Left hindlimb (tissue), 1 donor: ENCODE measurements around the gene CMIP.
"Not testable (repeated sequence)": the region's sequence is repeated elsewhere in the genome, so short reads cannot be mapped to it uniquely, and the experiment has no call there.

Experiments
- DNase-seq: peaks from one replicate; pipeline ENCODE4 v3.0.0-alpha.2; 2018

CMIP gene

GRCh38 chr16:81444448-81445121, at the start of gene CMIP:
TSS of gene CMIP (plus strand) at chr16:81444808.
- peak; percentile 89 for DNase-seq

GRCh38 chr16:81394966-81395655, 49.5 kb upstream of the CMIP start:
- no peak for DNase-seq

- no peak for DNase-seq
Measured at GRCh38 chr16:81397058-81397878, 47.3 kb upstream of the CMIP start.

GRCh38 chr16:81397879-81398520, 46.6 kb upstream of the CMIP start:
- no peak for DNase-seq

GRCh38 chr16:81399909-81400308, 44.7 kb upstream of the CMIP start:
- DNase-seq, result no peak

- no peak for DNase-seq
Measured at GRCh38 chr16:81401035-81401950, 43.3 kb upstream of the CMIP start.

GRCh38 chr16:81403208-81403600, 41.4 kb upstream of the CMIP start:
- no peak for DNase-seq

- peak; percentile 82 for DNase-seq
Measured at GRCh38 chr16:81403601-81404391, 40.8 kb upstream of the CMIP start.

- DNase-seq, result not testable (repeated sequence)
Measured at GRCh38 chr16:81405002-81405401, 39.6 kb upstream of the CMIP start.

- no peak for DNase-seq
Measured at GRCh38 chr16:81405702-81406113, 38.9 kb upstream of the CMIP start.

GRCh38 chr16:81408409-81408950, 36.1 kb upstream of the CMIP start:
- DNase-seq, result no peak

- no peak for DNase-seq
Measured at GRCh38 chr16:81409016-81409556, 35.5 kb upstream of the CMIP start.

- no peak for DNase-seq
Measured at GRCh38 chr16:81410643-81411293, 33.8 kb upstream of the CMIP start.

GRCh38 chr16:81413245-81413990, 31.2 kb upstream of the CMIP start:
- DNase-seq, result no peak

GRCh38 chr16:81415751-81416150, 28.9 kb upstream of the CMIP start:
- DNase-seq, result no peak

GRCh38 chr16:81416749-81417148, 27.9 kb upstream of the CMIP start:
- DNase-seq, result no peak

GRCh38 chr16:81417210-81417609, 27.4 kb upstream of the CMIP start:
- DNase-seq, result no peak

GRCh38 chr16:81419806-81420205, 24.8 kb upstream of the CMIP start:
- no peak for DNase-seq

- DNase-seq, result no peak
Measured at GRCh38 chr16:81421126-81421525, 23.5 kb upstream of the CMIP start.
